ENCODE results near the gene RIPOR2. TPM values are rescaled to one million over a fixed set of nuclear protein-coding genes. Genes with fewer than 3 reads are reported as not detected.

Gene RIPOR2
- total and polyA plus RNA-seq, 10 of the 15 experiments (the other 5 are each of a cell fraction or from before 2014, with no cell fraction given), result 22.2 to 48.2 (median 34.7) TPM

- TF ChIP-seq NKRF (conservative IDR thresholded peaks at IDR 0.05) (no peak), MAX (IDR thresholded peaks at IDR 0.05; ENCODE audit: low read depth, low read length) (no peak), WRNIP1 (IDR thresholded peaks at IDR 0.05; ENCODE audit: borderline replicate concordance, low read depth, low read length) (no peak), IKZF1 (conservative IDR thresholded peaks at IDR 0.05) (no peak; the same call in 1 of the 2 replicates), TCF7 (IDR thresholded peaks at IDR 0.05; ENCODE audit: borderline replicate concordance) (no peak), STAT1 (conservative IDR thresholded peaks at IDR 0.05) (no peak), MLLT1 (IDR thresholded peaks at IDR 0.05) (no peak), HDGF (IDR thresholded peaks at IDR 0.05) (no peak), SMARCA5 (IDR thresholded peaks at IDR 0.05) (0 out of 2 replicates have a peak, but pooled peaks have one; percentile 54), ZNF622 (IDR thresholded peaks at IDR 0.05) (no peak), NR2C2 (IDR thresholded peaks at IDR 0.05; ENCODE audit: borderline replicate concordance, control insufficient read depth, insufficient read length, low read depth) (no peak), RAD51 (IDR thresholded peaks at IDR 0.05) (no peak), SUPT20H (IDR thresholded peaks at IDR 0.05; ENCODE audit: borderline replicate concordance, control insufficient read depth, low read depth, low read length) (no peak), HCFC1 (IDR thresholded peaks at IDR 0.05; ENCODE audit: low read length) (no peak), CREB1 (IDR thresholded peaks at IDR 0.05; ENCODE audit: low read depth) (0 out of 2 replicates have a peak, but pooled peaks have one; percentile 9), MEF2A (IDR thresholded peaks at IDR 0.05; ENCODE audit: insufficient read depth, low read depth, low read length) (no peak), POU2F2 (IDR thresholded peaks at IDR 0.05; ENCODE audit: borderline replicate concordance, low read depth, low read length) (no peak), HDAC6 (IDR thresholded peaks at IDR 0.05; ENCODE audit: unreplicated experiment) (no peak), MXI1 (IDR thresholded peaks at IDR 0.05; ENCODE audit: low read depth, low read length) (0 out of 2 replicates have a peak, but pooled peaks have one; percentile 13), ATF7 (IDR thresholded peaks at IDR 0.05; ENCODE audit: low read depth) (no peak), SREBF2 (IDR thresholded peaks at IDR 0.05; ENCODE audit: low read length) (no peak), ZNF274 (IDR thresholded peaks at IDR 0.05; ENCODE audit: insufficient read depth, insufficient read length) (no peak), SUZ12 (IDR thresholded peaks at IDR 0.05; ENCODE audit: unreplicated experiment) (no peak), RCOR1 (conservative IDR thresholded peaks at IDR 0.05; ENCODE audit: low read depth, low read length) (no peak)
- TF ChIP-seq, protein P1, sequence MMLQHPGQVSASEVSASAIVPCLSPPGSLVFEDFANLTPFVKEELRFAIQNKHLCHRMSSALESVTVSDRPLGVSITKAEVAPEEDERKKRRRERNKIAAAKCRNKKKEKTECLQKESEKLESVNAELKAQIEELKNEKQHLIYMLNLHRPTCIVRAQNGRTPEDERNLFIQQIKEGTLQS (IDR thresholded peaks at IDR 0.05; ENCODE audit: borderline replicate concordance, extremely low read depth, low read depth, low read length), result no peak
- TF ChIP-seq, protein P2, sequence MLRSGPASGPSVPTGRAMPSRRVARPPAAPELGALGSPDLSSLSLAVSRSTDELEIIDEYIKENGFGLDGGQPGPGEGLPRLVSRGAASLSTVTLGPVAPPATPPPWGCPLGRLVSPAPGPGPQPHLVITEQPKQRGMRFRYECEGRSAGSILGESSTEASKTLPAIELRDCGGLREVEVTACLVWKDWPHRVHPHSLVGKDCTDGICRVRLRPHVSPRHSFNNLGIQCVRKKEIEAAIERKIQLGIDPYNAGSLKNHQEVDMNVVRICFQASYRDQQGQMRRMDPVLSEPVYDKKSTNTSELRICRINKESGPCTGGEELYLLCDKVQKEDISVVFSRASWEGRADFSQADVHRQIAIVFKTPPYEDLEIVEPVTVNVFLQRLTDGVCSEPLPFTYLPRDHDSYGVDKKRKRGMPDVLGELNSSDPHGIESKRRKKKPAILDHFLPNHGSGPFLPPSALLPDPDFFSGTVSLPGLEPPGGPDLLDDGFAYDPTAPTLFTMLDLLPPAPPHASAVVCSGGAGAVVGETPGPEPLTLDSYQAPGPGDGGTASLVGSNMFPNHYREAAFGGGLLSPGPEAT (IDR thresholded peaks at IDR 0.05; ENCODE audit: low read depth), result 0 out of 2 replicates have a peak, but pooled peaks have one; percentile 24
Measured at GRCh38 chr6:24910961-24911725, 24.6 kb downstream of the RIPOR2 start (continued).
